HG03521 (cell line): ENCODE results near the gene ZAP70.

ENCODE experiments used
- ATAC-seq: cut with Tn5 transposase; IDR thresholded peaks from one replicate; pipeline ENCODE4 v1.9.1; 2021; ENCODE audit warnings: mild to moderate bottlenecking, moderate library complexity; ENCODE audit not compliant: unreplicated experiment

Gene ZAP70

GRCh38 chr2:97747716-97748115 is 34.3 kb downstream of the ZAP70 start:
- no peak for ATAC-seq

GRCh38 chr2:97749581-97749980 is 36.2 kb downstream of the ZAP70 start:
- no peak for ATAC-seq

GRCh38 chr2:97750017-97750416 is 36.6 kb downstream of the ZAP70 start:
- ATAC-seq, result no peak

- ATAC-seq, result no peak
These were observed 38.4 kb downstream of the ZAP70 start for GRCh38 chr2:97751752-97752151.

- ATAC-seq, result no peak
These were observed 39.3 kb downstream of the ZAP70 start for GRCh38 chr2:97752342-97753334.

- ATAC-seq, result no peak
These were observed 41.4 kb downstream of the ZAP70 start for GRCh38 chr2:97754690-97755346.

GRCh38 chr2:97755491-97755890 is 42.1 kb downstream of the ZAP70 start:
- no peak for ATAC-seq

GRCh38 chr2:97757062-97757461 is 43.7 kb downstream of the ZAP70 start:
- no peak for ATAC-seq

- no peak for ATAC-seq
These were observed 44.8 kb downstream of the ZAP70 start for GRCh38 chr2:97758131-97758705.

- ATAC-seq, result no peak
These were observed 46.5 kb downstream of the ZAP70 start for GRCh38 chr2:97759727-97760407.

- no peak for ATAC-seq
These were observed 47.2 kb downstream of the ZAP70 start for GRCh38 chr2:97760480-97761049.

GRCh38 chr2:97761192-97761591 is 47.8 kb downstream of the ZAP70 start:
- ATAC-seq, result no peak

GRCh38 chr2:97763176-97763845 is 49.9 kb downstream of the ZAP70 start:
- no peak for ATAC-seq

- no peak for ATAC-seq
These were observed 51.3 kb downstream of the ZAP70 start for GRCh38 chr2:97764559-97765263.

GRCh38 chr2:97765933-97766332 is 52.6 kb downstream of the ZAP70 start:
- ATAC-seq, result no peak

GRCh38 chr2:97766567-97766966 is 53.2 kb downstream of the ZAP70 start:
- ATAC-seq, result no peak

- no peak for ATAC-seq
These were observed 55.9 kb downstream of the ZAP70 start for GRCh38 chr2:97769308-97769707.

- ATAC-seq, result no peak
These were observed 56.3 kb downstream of the ZAP70 start for GRCh38 chr2:97769711-97770110.

GRCh38 chr2:97770445-97770844 is 57.1 kb downstream of the ZAP70 start:
- ATAC-seq, result no peak

GRCh38 chr2:97774425-97774824 is 61.0 kb downstream of the ZAP70 start:
- no peak for ATAC-seq
